ENCODE results near the gene ZGLP1. TPM values are rescaled to one million over a fixed set of nuclear protein-coding genes. Genes with fewer than 3 reads are reported as not detected.
A peak's percentile ranks its signal among the peaks of the same experiment; 100 is the strongest.

ZGLP1 gene
- total RNA-seq, 4 donors from 2014 or later, result 0.58 to 1.2 (median 1.2) TPM

DNA sequence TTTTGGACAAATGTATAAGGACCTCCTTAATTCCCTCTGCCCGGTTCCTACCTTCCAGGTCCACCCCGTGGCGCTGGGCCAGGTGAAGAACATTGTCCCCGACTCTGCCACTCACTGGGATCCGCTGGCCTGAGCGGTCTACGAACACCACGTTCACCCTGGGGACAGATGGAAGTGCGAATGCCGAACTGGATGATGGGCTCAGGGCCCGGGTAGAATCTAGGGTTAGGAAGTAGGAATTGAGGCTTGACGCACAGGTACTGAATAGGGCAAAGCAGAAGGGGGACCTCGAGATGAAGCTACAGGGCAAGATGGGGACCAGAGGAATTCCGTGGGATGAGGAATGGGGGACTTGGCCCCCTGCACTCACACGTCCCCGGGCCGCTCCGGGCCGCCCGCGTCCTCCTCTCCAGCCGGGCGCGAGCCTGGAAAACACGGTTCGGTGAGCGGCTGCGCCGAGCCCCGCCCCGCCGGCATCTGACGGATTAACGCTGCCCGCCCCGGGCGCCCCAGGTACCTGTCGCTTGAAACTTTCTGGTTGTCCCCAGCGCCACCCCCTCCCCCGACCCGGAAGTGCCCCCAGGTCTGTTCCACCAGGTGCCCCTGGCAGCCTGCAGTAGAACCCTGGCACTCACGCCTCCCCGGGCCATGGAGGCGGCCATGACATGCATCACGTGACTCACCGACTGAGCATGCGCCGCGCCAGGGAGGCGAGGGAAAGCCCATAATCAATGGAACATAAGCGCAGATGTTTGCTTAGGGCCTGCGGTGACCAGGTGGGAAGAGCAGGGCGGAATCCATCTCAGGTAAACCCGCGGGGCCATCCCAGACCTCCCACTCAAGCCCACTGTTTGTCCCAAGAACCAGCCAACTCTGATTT, 6.0 kb upstream of the ZGLP1 start, which contains the start of gene FDX2:
Gene FDX2 (minus strand): TSS at position 681 of the 880 bp plus-strand sequence. CDS start 19 bp downstream, at position 662.
- Histone ChIP-seq H3K27me3 (no peaks in the 10 kb centered on the region), H3K4me1 (peaks cover 14 to 23% (median 18%) of the 10 kb centered on the region in 4 donors), H3K27ac (replicated peaks in 1 of 4) (peak within 1 kb of the TSS; percentile 59 to 76 (median 70)), H3K9me3 (no peaks in the 10 kb centered on the region), H3K4me3 (peak within 1 kb of the TSS; percentile 80 to 93 (median 92)), H3K36me3 (peaks cover 32 to 58% (median 47%) of the 10 kb centered on the region in 4 donors)
- intact Hi-C loops (cut with DNase I), result no loop called here
- TF ChIP-seq, protein P1, sequence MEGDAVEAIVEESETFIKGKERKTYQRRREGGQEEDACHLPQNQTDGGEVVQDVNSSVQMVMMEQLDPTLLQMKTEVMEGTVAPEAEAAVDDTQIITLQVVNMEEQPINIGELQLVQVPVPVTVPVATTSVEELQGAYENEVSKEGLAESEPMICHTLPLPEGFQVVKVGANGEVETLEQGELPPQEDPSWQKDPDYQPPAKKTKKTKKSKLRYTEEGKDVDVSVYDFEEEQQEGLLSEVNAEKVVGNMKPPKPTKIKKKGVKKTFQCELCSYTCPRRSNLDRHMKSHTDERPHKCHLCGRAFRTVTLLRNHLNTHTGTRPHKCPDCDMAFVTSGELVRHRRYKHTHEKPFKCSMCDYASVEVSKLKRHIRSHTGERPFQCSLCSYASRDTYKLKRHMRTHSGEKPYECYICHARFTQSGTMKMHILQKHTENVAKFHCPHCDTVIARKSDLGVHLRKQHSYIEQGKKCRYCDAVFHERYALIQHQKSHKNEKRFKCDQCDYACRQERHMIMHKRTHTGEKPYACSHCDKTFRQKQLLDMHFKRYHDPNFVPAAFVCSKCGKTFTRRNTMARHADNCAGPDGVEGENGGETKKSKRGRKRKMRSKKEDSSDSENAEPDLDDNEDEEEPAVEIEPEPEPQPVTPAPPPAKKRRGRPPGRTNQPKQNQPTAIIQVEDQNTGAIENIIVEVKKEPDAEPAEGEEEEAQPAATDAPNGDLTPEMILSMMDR (IDR thresholded peaks at IDR 0.05), result no peak
- TF ChIP-seq POLR2AphosphoS5 (IDR thresholded peaks at IDR 0.05), result peak; percentile 66 to 84
- 2% methylated on average over 19 of the region's 55 CpGs for WGBS
- peak; percentile 97 for DNase-seq (ENCODE audit: extremely low spot score)

DNA sequence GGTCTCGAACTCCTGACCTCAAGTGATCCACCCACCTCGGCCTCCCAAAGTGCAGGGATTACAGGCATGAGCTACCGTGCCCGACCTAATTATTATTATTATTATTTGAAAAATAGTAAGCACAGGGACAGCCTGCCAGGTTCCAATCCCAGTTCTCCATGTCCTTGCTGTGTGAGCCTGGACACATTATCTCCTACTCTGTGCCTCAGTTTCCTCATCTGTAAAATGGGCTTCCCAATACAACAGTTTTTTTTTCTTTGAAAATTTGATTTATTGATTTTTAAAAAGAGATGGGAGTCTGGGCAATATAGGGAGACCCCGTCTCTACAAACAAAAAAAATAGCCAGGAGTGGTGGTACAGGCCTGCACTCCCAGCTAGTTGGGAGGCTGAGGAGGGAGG, 3.3 kb downstream of the ZGLP1 start:
- H3K9me3 ChIP-seq, result no peaks in the 10 kb centered on the region
- H3K27me3 ChIP-seq, result peaks cover 0 to 17% (median 0%) of the 10 kb centered on the region in 4 donors
- intact Hi-C loops (cut with DNase I), result no loop called here
- DNase-seq (ENCODE audit: extremely low spot score), result no peak
- no peak overlapping the region for H3K27ac ChIP-seq (replicated peaks in 1 of 4)
- TF ChIP-seq POLR2AphosphoS5 (IDR thresholded peaks at IDR 0.05), result no peak
- TF ChIP-seq, protein P1 (IDR thresholded peaks at IDR 0.05), result no peak
- no peak for TF ChIP-seq POLR2A (IDR thresholded peaks at IDR 0.05; ENCODE audit: low read depth)
- H3K4me3 ChIP-seq, result no peak overlapping the region
- 90% methylated on average over 5 of the region's 5 CpGs for WGBS
- peaks cover 0 to 23% (median 13%) of the 10 kb centered on the region in 4 donors for H3K36me3 ChIP-seq
- H3K4me1 ChIP-seq, result no peaks in the 10 kb centered on the region

DNA sequence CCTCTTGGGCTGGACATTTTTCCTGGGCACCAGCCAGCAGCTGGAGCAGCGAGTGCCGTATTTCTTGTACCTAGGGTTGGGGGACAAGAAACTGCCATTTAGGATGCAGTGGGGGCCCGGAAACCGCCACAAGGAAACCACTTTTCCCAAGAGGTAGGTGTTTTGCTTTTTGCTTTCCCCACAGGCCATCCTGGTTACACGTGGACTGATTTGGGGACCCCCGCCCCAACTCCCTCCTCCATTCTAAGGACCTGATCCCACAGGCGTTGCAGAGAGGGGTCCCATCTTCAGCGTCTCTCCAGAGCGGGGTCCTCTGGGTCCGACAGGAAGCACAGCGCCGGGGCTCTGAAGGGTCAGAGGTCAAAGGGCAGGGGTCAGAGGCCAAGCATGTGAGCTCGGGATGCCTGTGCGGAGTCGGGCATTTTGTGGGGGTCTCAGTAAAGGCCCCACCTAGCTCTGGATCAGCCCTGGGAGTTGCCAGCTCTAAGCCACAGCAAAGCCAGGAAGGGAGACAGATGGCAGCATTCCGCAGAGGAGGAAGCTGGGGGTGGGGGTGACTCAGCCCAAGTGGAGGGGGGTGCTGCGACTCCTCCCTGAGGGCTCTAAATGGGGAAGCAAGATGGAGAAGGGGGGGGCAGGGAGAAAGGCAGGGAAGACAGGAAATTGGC, 4.3 kb downstream of the ZGLP1 start:
- peaks cover 0 to 16% (median 7%) of the 10 kb centered on the region in 4 donors for H3K36me3 ChIP-seq
- TF ChIP-seq, protein P1 (IDR thresholded peaks at IDR 0.05), result no peak
- TF ChIP-seq POLR2AphosphoS5 (IDR thresholded peaks at IDR 0.05), result no peak
- TF ChIP-seq POLR2A (IDR thresholded peaks at IDR 0.05; ENCODE audit: low read depth), result no peak
- TF ChIP-seq EP300 (IDR thresholded peaks at IDR 0.05), result no peak
- intact Hi-C loops (cut with DNase I), result no loop called here
- no peak overlapping the region for H3K4me3 ChIP-seq
- no peaks in the 10 kb centered on the region for H3K9me3 ChIP-seq
- DNase-seq (ENCODE audit: extremely low spot score), result no peak
- H3K27ac ChIP-seq (replicated peaks in 1 of 4), result no peak overlapping the region
- H3K27me3 ChIP-seq, result peaks cover 0 to 21% (median 0%) of the 10 kb centered on the region in 4 donors
- 76% methylated on average over 11 of the region's 17 CpGs for WGBS
- no peaks in the 10 kb centered on the region for H3K4me1 ChIP-seq

DNA sequence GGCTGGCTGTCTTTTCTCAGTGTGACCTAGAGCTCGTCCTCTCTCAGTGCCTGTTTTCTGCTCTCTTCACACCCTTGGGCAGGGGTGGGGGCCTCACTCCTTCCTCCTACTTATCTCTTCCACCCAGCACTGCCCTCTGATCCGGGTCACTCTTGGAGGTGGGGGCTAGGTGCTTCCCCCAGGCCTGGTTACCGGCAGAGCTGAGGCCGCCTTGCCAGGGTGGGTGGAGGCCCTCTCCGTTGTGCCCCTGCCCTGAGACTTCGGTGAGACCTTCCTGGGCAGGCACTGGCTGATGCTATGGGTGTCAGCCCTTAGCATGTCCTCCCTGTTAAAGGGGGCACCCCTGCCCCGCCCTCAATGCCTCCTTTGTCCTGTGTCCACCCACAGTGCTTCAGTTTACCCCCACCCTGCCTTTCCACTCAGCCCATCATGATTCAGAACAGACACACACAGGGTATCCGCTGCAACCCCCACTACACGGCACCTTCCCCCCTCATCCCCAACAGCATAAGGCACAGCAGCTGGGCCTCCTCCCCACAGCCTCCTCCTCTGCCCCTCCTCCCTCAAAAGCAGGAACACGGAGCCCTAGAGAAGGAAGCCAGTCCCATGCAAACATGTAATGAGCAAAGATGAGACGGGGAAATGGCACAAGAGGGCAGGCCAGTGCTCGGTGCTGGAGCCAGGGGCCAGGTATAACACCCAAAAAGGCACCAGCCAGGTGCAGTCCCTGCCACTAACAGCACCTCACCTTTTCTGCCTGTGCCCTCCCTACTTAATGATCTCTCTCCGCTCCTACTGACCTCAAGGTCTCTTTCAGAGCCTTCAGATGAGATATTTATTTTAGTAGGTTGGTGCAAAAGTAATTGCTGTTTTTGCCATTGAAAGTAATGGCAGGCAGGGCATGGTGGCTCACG, 9.8 kb downstream of the ZGLP1 start:
- 45% methylated on average over 14 of the region's 14 CpGs for WGBS
- DNase-seq (ENCODE audit: extremely low spot score), result no peak
- no peak overlapping the region for H3K27ac ChIP-seq (replicated peaks in 1 of 4)
- peaks cover 0 to 75% (median 23%) of the 10 kb centered on the region in 4 donors for H3K27me3 ChIP-seq
- intact Hi-C loops (cut with DNase I), result no loop called here
- TF ChIP-seq POLR2AphosphoS5 (IDR thresholded peaks at IDR 0.05) (no peak), POLR2A (IDR thresholded peaks at IDR 0.05; ENCODE audit: low read depth) (no peak), EP300 (IDR thresholded peaks at IDR 0.05) (no peak)
- TF ChIP-seq, protein P1 (IDR thresholded peaks at IDR 0.05), result no peak
- peaks cover 0 to 5% (median 0%) of the 10 kb centered on the region in 4 donors for H3K36me3 ChIP-seq
- no peaks in the 10 kb centered on the region for H3K9me3 ChIP-seq
- peaks cover 7 to 18% (median 15%) of the 10 kb centered on the region in 4 donors for H3K4me1 ChIP-seq
- no peak overlapping the region for H3K4me3 ChIP-seq

Measured in esophagus muscularis mucosa (tissue), 4 donors.